GM21576 (cell line): ENCODE results near the gene FLRT1.

Source experiments
- ATAC-seq: cut with Tn5 transposase; IDR thresholded peaks from one replicate; pipeline ENCODE4 v1.9.1; 2021; ENCODE audit warnings: mild to moderate bottlenecking, moderate library complexity; ENCODE audit not compliant: unreplicated experiment

The FLRT1 gene

DNA sequence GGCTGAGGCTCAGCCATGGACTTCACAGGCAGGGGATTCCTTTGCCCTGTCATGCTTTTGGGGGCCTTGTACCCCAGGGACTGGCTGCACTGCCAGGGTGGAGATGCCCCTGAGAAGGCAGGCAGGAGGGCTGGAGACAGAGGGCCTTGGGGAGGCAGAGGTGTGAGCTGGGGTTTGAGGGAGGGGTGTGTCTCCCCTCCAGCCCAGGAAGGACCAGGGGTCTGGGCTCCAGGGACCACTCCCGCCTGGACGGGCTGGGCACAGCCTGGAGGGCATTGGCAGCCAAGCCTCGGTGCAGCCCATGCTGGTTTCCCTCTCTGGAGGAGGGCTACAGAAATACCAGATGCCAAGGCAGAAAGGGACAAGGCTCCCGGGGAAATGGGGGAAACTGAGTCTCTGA lies 30.0 kb upstream of the FLRT1 start:
- no peak for ATAC-seq

DNA sequence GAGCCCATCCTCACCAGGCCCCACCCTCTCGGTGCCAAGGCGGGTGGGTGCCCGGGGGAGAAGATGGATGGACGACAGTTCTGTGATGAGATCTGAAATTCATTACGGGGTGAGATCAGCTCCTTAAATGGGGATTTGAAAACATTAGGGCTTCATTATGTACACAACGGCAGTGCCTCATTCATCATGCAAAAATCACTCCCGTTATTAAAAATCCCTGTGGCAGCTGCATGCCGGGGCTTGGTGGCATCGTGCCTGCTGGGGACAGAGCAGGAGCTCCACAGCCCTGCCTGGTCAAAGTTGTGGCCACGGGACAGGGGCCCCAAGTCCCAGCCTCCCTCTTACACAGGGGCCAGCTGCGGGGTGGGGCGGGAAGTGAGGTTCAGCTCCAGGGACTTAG lies 29.3 kb upstream of the FLRT1 start:
- no peak for ATAC-seq

DNA sequence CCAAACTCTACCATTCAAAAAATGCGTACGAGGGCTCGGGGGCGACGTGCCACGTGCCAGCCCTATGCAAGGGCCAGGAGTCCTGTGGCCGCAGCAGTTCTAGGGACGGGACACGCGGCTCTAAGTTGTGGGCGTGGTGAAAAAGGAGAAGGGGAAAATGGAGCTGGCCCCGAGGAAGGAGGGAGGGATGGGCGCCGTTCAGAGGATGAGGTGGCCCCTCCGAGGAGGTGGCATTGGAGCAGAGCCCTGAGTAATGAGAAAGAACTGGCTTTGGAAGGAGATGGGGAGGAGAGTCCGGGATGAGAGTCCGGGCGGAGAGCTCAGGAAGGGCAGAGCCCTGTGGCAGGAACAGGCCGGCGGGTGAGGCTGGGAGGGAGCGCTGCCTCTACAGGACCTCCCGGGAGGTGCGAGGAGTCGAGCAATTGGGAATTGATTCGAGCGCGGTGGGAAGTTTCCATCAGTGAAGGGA lies 28.5 kb upstream of the FLRT1 start:
- no peak for ATAC-seq

DNA sequence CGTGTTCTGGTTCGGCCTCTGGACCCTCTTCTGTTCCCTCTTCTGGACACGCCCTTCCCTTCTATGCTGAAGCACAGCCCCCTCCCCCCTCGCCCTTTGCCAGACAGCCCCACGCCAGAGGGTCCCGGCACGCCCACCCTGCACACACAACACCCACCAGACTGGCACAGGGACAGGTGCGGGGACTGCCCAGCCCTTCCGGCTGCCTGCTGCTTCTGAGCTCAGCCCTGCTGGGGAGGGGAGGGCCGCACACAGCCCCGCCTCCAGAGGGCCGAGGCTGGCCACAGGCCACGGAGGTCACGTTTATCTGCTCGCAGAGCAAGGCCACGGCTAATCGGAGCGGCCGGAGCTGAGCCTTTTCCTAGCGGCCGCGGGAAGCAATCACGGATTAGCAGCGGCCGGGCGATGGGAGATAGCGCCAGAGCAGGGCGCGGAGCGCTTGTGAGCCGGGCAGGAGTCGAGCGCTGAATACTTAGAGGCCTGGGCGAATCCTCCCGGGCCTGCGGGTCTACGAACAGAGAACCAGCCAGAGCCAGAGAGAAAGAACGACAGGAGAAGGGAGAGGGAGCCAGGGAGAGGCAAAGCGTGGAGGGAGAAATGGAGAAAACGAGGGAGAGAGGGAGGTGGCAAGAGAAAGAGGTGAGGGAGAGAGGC lies 28.0 kb upstream of the FLRT1 start:
- no peak for ATAC-seq

DNA sequence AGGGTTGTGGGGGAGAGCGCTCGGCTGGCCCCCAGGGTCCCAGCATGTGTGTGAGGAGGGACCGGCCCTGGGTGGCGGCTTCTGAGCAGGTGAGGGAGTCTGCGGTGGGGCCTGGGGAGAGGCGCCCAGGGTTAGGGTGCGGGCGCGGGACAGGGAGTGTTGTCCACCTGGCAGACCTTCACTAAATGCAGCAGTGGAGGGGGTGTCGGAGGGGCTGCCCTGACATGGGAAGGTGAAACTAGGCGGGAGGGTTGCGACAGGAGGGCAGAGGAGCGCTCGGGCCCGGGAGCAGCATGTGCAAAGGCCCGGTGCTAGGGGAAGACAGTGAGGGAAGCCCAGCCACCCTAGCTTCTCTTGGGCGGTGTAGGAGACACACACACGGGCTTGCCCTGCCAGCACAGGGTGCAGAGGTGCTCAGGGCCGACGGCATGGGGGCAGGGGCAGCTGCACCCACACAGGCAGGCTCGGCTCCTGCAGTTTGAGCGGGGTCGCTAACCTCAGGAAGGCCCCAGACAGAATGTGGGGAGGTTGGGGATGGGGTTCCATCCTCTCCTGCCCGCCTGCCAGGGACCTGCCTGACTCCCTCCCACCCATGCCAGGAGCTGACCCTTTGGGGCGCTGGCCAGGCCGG lies 27.3 kb upstream of the FLRT1 start:
- ATAC-seq: no peak

DNA sequence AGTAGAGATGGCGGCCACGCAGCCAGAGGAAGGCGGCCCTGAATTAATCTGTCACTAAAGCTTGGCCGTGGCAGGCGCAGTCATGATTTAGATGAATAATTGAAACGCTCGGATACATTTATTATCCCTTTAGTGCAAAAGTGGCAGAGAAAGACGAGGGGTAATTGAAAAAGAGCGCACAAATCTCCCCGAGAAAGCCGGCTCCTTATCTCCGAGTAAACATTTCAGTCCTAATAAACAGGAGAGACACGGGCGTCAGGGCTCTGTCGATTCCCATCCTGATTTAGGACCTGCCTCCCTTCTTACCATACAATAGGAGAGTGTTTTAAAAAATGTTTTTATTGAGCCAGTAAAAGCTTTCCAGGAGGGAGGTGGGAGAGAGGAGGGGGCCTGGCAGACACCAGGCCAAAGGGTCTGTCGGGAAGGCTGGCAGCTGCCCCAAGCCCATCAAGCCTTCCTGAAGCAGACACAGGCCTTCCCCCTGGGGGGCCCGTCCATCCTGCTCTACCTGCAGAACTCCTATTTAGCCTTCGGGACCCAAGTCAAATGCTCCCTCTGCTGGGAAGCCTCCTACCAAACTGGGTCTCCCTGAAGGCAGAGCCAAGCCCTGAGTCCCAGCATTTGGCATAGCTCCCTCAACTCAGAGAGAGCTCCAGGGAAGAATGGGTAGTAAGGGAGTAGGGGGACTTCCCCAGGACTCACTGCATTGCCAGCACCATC lies 26.7 kb upstream of the FLRT1 start:
- ATAC-seq: no peak

DNA sequence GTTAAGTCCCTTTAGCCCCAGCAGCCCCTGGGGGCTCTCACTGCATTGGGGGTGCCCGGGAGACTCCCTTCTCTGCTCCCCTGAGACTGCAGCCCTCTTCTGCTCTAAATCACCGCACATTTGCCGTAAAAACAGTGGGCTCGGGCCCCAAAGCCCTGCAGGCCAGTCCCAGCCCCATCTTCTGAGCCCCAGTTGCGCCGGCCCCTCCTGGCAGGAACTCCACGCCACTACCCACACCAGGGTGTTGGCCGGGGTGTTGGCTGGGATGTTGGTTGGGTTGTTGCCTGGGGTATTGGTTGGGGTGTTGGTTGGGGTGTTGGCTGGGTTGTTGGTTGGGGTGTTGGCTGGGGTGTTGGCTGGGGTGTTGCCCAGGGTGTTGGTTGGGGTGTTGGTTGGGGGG lies 26.0 kb upstream of the FLRT1 start:
- no peak for ATAC-seq

DNA sequence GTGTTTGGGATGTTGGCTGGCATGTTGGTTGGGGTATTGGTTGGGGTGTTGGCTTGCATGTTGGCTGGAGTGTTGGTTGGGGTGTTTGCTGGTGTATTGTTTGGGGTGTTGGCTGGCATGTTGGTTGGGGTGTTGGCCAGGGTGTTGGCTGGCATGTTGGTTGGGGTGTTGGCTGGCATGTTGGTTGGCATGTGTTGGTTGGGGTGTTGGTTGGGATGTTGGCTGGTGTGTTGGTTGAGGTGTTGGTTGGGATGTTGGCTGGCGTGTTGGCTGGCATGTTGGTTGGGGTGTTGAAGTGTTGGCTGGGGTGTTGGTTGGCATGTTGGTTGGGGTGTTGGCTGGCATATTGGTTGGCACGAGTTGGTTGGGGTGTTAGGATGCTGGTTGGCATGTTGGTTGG lies 24.9 kb upstream of the FLRT1 start:
- ATAC-seq: no peak

DNA sequence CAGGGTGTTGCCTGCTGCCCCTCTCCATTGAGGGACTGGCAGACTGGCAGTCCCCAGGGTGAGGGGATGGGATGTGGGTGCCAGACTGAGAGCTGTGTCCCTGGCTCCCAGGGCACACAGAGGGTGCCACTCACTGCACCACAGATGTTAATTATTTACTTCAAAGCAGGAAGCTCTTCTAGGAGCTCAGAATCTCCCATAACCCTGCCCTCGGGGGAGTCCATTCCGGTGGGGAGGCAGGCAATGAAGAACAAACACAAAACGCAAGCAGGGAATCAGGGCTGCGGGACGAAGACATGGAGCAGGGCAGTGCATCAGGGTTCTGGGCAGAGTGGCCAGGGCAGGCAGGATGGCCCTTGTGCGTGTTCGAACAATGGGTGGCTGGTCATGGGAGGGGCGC lies 24.4 kb upstream of the FLRT1 start:
- ATAC-seq: no peak

DNA sequence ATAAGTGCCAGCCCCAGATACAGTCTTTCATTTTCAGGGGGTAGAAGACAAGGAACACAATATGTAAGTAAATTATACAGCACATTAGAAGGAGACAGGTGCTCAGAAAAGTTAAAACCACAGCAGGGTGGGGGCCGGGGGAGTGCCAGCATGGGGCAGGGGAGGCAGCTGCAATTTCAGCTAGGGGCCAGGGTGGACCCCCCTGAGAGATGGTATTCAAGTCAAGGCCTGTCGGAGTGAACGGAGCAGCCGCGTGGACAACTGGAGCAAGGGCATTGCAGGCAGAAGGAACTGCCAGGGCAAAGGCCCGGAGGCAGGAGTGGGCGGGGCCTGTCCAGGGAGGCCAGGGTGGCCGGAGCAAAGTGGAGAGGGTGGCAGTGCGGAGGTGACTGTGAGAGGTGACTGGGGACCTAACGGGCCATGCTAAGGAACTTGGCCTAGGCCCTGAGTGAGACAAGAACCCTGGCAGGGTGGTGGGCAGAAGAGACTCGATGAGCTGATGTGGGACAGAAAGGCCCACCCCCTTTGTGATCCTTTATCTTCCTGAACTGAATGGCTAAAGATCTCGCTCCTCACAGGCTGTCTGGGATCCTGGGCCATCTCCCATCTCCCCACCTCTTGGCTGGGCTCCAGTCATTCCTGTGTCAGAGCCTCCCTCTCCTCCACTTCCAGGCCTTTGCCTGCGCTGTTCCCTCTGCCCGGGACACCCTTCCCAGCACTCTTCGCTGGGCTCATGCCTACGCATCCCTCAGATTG lies 22.4 kb upstream of the FLRT1 start:
- ATAC-seq: no peak

DNA sequence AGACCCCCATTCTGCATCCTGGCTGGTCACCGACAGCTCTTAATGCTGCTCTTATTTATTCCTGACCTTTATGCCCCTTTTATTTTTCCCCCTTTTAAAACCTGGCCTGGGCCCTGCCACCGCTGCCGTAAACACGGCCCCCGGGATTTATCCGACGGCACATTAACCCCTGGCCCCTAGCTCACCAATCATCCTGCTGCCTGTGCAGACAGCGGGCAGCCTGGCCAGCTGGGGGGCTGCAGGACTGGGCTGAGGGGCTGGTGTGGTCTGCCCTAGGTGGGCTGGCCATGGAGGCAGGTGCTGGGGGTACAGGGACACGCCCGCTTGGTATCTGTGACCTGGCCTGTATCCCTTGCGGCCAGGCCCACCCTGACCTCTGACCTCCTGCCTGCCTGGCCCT lies 21.4 kb upstream of the FLRT1 start:
- no peak for ATAC-seq

DNA sequence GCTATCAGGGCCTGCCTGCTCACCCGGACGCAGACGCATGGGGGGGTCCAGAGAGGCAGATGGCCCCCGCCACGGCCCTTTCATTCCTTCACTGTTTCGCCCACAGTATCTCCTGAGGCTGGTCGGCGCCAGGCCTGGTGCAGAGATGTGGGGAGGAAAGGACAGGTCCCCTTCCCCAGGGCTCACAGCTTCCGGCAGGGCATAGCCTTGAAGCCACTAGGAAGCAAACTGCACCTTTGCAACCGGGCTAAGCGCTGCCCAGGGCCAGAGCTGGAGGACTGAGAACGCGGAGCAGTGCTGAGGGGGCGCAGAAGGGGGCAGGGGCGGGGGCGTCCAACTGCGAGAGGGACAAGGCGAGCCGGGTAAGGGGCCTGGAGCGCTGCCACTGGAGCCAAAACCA lies 20.2 kb upstream of the FLRT1 start:
- no peak for ATAC-seq

DNA sequence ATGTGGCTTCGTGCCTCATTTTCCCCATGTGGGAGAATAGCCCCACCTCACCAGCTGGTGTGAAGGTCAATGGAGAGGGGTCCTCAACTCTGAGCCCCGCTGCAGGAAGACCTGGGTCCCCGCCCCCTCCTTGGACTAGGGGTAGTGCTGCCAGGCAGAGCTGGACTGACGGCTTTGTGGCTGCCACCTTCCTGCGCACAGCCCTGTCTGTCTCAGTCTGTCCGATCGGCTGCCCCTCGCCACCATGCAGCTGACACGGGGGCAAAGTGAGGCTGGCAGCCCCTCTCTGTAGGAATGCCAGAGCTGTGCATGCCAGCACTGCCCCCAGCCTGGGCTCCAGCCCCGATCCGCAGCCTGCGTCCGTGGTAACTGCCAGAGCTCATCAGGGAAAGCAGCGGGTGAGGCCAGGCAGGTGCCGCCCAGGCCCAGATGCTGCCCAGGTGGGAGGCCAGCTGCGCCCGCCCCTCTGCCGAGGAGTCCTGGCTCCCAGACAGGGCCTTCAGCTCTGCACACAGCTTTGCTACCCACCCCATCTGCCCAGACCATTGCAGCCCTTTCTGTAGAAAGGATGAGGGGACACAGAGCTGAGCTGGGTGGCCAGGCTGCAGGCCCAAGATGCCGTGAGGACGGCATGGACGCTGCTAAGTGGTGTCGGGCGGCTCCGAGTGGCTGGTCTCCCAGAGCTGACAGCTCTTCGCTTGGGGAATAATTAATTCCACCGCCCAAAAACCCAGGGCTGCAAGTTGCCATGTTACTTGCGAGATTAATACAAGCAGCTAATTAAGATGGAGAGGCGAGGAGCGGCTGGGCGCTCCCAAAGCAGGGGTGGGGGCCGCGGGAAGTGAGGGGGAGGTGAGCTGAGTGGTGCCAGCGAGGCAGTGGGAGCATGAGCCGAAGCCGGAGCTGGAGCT lies 19.5 kb upstream of the FLRT1 start:
- no peak for ATAC-seq

DNA sequence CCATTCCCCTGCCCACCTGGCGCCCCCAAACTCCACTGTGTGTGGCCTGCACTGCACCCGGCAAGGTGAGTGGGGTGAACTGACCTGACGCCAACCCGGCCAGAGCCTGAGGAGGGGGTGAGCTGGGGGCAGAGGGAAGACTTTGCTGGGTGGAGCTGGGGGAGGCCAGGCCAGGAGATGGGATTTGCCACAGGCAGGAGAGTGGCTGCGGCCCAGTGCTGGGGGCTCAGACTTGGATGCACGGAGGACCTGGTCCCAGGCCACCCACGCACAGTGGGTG lies 17.8 kb upstream of the FLRT1 start:
- no peak for ATAC-seq

DNA sequence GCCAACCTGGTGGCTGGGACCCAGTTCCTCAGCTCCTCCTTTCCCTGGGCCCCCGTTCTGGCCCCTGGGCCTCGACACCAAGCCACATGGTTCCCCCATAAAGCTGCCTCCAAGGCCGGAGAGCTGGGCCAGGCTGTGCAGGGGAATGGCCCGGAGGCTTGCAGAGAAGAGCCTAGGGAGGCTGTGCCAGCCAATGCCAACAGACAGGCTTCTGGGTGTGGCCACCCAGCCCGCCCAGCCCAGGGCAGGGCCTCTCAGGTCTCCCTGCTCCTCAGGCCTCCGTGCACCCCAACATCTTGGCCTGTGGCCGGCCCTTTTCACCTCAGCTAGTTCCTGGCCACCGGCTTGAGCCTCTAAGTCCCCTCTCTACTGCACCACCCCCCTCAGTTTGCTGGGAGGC lies 17.4 kb upstream of the FLRT1 start:
- ATAC-seq: no peak

DNA sequence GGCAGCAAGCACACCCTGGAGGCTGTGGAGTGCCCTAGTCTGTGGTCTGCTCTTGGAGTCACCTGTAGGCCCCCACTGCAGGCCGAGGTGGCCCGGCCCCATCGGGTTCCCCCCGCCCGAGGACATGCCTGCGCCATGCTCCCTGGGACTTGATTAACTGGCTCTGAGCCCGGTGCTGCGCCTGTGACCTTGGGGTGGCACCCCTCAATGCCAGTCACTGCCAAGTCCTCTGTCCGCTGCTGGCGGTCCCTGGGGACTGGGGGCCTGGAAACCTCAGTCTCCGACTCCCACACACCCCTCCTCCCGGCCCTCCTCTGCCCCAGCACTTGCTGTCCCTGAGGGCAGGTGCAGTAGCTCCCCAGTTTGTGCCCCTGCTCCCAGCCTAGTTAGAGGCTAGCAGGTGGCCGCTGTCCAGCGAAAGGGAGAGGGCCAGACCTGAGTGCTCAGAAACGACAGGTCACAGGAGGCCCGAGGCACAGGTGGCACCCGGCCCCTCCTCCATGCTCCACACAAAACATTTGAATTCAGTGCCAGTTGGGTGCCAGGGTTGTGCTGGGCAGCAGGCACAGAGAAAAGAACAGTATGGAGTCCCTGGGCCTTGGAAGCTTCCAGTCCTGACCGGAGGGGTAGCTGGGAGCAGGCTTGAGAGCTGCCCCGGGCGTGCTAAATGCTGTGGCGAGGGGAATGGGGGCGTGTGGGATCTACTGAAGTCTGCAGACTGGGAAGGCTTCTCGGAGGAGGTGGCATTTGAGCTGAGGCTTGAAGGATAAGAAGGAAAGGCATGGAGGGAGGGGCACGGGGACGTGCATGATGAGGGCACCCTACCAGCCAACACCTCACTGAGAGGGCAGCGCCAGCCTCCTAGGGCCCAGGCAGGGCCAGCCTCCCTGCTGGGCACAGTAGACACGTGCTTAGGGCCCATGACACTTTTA lies 16.4 kb upstream of the FLRT1 start:
- no peak for ATAC-seq

DNA sequence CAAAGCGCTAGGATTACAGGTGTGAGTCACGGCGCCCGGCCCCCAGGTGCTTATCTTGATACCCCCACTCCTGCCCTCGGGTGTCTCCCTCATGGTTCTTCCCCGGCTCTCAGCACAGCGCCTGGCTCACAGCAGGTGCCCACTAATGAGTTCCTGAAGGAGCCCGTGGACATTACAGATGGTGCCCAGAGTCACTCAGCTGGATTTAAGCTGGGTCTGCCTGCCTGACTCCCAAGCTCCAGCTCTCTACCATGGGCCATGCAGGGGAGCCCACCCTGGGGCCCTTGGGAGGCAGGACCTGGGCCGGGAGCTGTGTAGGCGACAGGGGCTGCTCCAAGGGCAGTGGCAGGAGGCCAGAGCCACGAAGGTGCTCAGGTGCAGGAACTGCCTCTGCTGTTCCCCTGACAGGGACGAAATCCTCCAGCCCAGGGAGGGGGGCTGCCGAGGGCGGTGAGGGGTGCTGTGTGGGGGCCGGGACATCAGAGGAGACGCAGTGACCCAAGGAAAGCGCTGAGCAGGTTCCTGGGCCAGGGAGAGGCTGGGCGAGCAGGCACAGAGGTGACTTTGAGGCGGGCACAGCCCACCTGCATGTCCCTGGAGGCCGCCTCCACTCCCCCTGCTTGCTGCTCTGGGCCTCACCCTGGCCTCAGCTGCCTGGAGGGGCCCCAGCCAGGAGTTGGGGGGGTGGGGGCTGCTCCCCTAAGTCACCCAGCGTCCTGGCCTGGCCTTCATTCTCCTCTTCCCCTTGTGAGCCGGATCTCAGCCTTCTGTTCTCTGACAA lies 14.6 kb upstream of the FLRT1 start:
- no peak for ATAC-seq

DNA sequence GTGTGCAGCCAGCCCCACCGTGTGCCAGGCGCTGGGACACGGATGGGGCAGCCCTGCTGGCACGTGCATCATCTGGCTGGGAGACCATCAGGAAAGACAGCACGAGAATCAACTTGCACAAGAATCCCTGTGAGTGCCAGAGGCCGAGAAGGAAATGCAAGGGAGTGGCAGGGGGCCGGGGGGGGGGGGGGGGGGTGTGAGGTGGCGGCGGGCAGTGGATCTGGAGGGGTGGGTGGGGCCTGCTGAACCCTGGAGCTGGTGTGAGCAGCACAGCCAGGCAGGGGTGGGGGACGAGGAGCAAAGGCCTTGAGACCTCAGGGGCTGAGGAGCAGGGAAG lies 14.0 kb upstream of the FLRT1 start:
- no peak for ATAC-seq

DNA sequence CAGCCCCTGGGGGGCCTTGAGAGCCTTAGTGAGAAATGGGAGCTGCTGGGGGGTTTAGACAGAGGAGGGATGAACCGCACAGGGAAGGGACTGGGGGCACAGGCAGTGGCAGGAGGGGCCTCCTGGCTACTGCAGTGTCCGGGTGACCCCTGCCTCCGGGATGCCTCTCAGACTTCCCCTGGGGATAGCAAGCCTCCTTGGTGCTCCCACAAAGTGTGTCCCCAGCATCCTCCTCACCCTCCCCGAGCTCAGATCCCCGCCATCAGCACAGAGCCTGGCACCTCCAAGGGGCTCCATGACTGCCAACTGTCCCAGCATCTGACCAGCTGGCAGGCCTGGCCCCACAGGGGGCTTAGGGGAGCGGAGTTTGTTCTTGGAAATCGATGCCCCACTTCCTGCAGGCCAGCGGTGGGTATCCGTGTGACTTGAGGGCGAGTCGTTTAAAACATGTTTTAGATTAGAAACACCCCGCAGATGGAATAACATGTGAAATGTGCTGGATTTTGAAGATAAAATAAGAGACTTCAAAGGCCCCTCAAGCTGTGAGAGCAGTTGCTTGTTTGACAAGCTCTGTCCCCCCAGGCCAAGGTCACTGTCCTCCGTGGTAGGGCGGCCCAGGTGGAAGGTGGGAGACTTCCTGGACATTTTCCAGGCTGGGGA lies 13.5 kb upstream of the FLRT1 start:
- no peak for ATAC-seq
